H1 (cell line): ENCODE measurements around the gene CROCC. TPM values are rescaled to one million over a fixed set of nuclear protein-coding genes. Genes with fewer than 3 reads are reported as not detected.

Experiments used
- CTCF ChIA-PET: fragments of 300-600 bp; sonication (Branson Sonifier 250); formaldehyde crosslinking; loops from one replicate; lab custom pipeline; 2021; ENCODE audit not compliant: partially characterized antibody; lab: Charles Lee
- POLR2A ChIA-PET: fragments of 300-600 bp; sonication (Branson Sonifier 250); formaldehyde crosslinking; loops from one replicate; lab custom pipeline; 2021; ENCODE audit warnings: inconsistent platforms; ENCODE audit not compliant: partially characterized antibody; lab: Charles Lee
- DNase-seq, 2 experiments: peaks; one replicate each; pipeline versions ENCODE4 v3.0.0 to v3.0.0-alpha.2; 2010 to 2022; ENCODE audit warnings: low spot score in 2 of 2, low read depth in 1 of 2, mixed read lengths in 1 of 2
- FAIRE-seq: peaks from 2 replicates; lab custom pipeline; 2011; peaks lifted over from hg19 to GRCh38; lab: Jason Lieb, UNC
- H2AFZ ChIP-seq: 2 replicates; pipeline ENCODE4 v1.8.1; 2012; ENCODE audit warnings: low read length, inconsistent platforms
- H2AK5ac ChIP-seq: 2 replicates; pipeline ENCODE4 v1.6.1; 2013; ENCODE audit warnings: low read depth, low read length
- H2BK120ac ChIP-seq: replicated peaks from 2 replicates; pipeline ENCODE3; 2013; ENCODE audit warnings: low read depth, low read length, inconsistent platforms
- H2BK12ac ChIP-seq: 2 replicates; pipeline ENCODE4 v1.6.1; 2013; ENCODE audit warnings: low read depth, low read length
- H2BK15ac ChIP-seq: 2 replicates; pipeline ENCODE4 v1.6.1; 2013; ENCODE audit warnings: low read length
- H2BK20ac ChIP-seq: 2 replicates; pipeline ENCODE4 v1.6.1; 2013; ENCODE audit warnings: low read length
- H2BK5ac ChIP-seq: 2 replicates; pipeline ENCODE4 v1.6.1; 2013; ENCODE audit warnings: low read depth, low read length
- H3K14ac ChIP-seq: 2 replicates; pipeline ENCODE4 v1.6.1; 2013; ENCODE audit warnings: inconsistent platforms; ENCODE audit not compliant: insufficient read length
- H3K18ac ChIP-seq: 2 replicates; pipeline ENCODE4 v1.6.1; 2013; ENCODE audit warnings: low read length; ENCODE audit errors: extremely low read depth
- H3K23ac ChIP-seq: 2 replicates; pipeline ENCODE4 v1.6.1; 2013; ENCODE audit warnings: inconsistent platforms; ENCODE audit not compliant: insufficient read length
- H3K23me2 ChIP-seq: 2 replicates; pipeline ENCODE4 v1.6.1; 2013; ENCODE audit warnings: low read depth, low read length
- H3K27ac ChIP-seq: 2 replicates; pipeline ENCODE4 v1.6.1; 2011; ENCODE audit warnings: low read depth, low read length, inconsistent platforms
- H3K27me3 ChIP-seq, 4 experiments: replicated peaks in 1 of 4; 1 replicate in 1 of 4; 2 replicates in 3 of 4; pipeline versions ENCODE4 v1.6.1 to v1.8.1; 2011 to 2013; ENCODE audit warnings: low read length in 3 of 4, mild to moderate bottlenecking in 3 of 4, inconsistent platforms in 2 of 4, mixed read lengths in 2 of 4, moderate library complexity in 1 of 4; ENCODE audit not compliant: control insufficient read depth in 3 of 4, insufficient read depth in 3 of 4; ENCODE audit errors: extremely low read depth in 1 of 4
- H3K36me3 ChIP-seq, 4 experiments: 2 replicates each; pipeline versions ENCODE4 v1.6.1 to v1.8.1; 2011 to 2013; ENCODE audit warnings: mild to moderate bottlenecking in 4 of 4, low read length in 3 of 4, moderate library complexity in 2 of 4, control low read depth in 1 of 4, inconsistent platforms in 1 of 4; ENCODE audit not compliant: insufficient read depth in 4 of 4, control insufficient read depth in 2 of 4
- H3K4ac ChIP-seq: replicated peaks from 2 replicates; pipeline ENCODE3; 2013; ENCODE audit warnings: low read length, low read depth, mixed read lengths, inconsistent platforms; ENCODE audit not compliant: insufficient read length
- H3K4me1 ChIP-seq, 4 experiments: replicated peaks in 1 of 4; 1 replicate in 1 of 4; 2 replicates in 3 of 4; pipeline versions ENCODE4 v1.6.1 to v1.8.1; 2011 to 2013; ENCODE audit warnings: low read length in 3 of 4, inconsistent platforms in 2 of 4, mixed read lengths in 1 of 4; ENCODE audit not compliant: insufficient read depth in 4 of 4, control insufficient read depth in 3 of 4
- H3K4me2 ChIP-seq, 2 experiments: 2 replicates each; pipeline versions ENCODE4 v1.6.1 to v1.8.1; 2011 to 2013; ENCODE audit warnings: low read depth in 2 of 2, low read length in 2 of 2, control low read depth in 1 of 2, inconsistent platforms in 1 of 2, mild to moderate bottlenecking in 1 of 2; ENCODE audit not compliant: insufficient read depth in 1 of 2
- H3K4me3 ChIP-seq, 4 experiments: fragments of 200-600, 300-600 bp in 1 of 4; sonication (generic), shearing (Covaris generic), sonication (Bioruptor Twin) in 1 of 4; 2 replicates each; pipeline versions ENCODE4 v1.5.1 to v1.8.1; 2011 to 2016; ENCODE audit warnings: low read length in 4 of 4, low read depth in 3 of 4, control low read depth in 2 of 4, inconsistent platforms in 2 of 4, mild to moderate bottlenecking in 2 of 4, mixed read lengths in 1 of 4, moderate library complexity in 1 of 4; ENCODE audit not compliant: insufficient read depth in 2 of 4; ENCODE audit errors: extremely low read depth in 1 of 4
- H3K56ac ChIP-seq: replicated peaks from 2 replicates; pipeline ENCODE3; 2013; ENCODE audit warnings: low read depth, mild to moderate bottlenecking, mixed read lengths, low read length, inconsistent platforms; ENCODE audit not compliant: insufficient read length
- H3K79me1 ChIP-seq: 2 replicates; pipeline ENCODE4 v1.6.1; 2013; ENCODE audit warnings: low read depth, low read length, control low read depth
- H3K79me2 ChIP-seq, 2 experiments: 2 replicates each; pipeline versions ENCODE4 v1.6.1 to v1.8.1; 2012 to 2013; ENCODE audit warnings: low read length in 2 of 2, mild to moderate bottlenecking in 2 of 2, inconsistent platforms in 1 of 2; ENCODE audit not compliant: insufficient read depth in 2 of 2, control insufficient read depth in 1 of 2
- H3K9ac ChIP-seq, 4 experiments: replicated peaks in 1 of 4; 1 replicate in 1 of 4; 2 replicates in 3 of 4; pipeline versions ENCODE4 v1.6.1 to v1.8.1; 2011 to 2013; ENCODE audit warnings: low read depth in 3 of 4, low read length in 3 of 4, control low read depth in 2 of 4, mild to moderate bottlenecking in 2 of 4, moderate library complexity in 2 of 4, inconsistent platforms in 1 of 4; ENCODE audit errors: extremely low read depth in 1 of 4
- H3K9me3 ChIP-seq, 2 experiments: 2 replicates each; pipeline versions ENCODE4 v1.6.1 to v1.8.1; 2012 to 2013; ENCODE audit warnings: mild to moderate bottlenecking in 2 of 2, moderate library complexity in 2 of 2, control low read depth in 1 of 2, inconsistent platforms in 1 of 2, low read depth in 1 of 2, low read length in 1 of 2, mixed read lengths in 1 of 2; ENCODE audit not compliant: insufficient read depth in 2 of 2
- H4K20me1 ChIP-seq, 2 experiments: replicated peaks in 1 of 2; 2 replicates each; pipeline versions ENCODE3 to v1.8.1; 2011 to 2013; ENCODE audit warnings: inconsistent platforms in 2 of 2, low read length in 2 of 2, mild to moderate bottlenecking in 1 of 2; ENCODE audit not compliant: insufficient read depth in 2 of 2, control insufficient read depth in 1 of 2
- H4K5ac ChIP-seq: 2 replicates; pipeline ENCODE4 v1.6.1; 2013; ENCODE audit warnings: low read length, low read depth, mixed read lengths, inconsistent platforms; ENCODE audit not compliant: insufficient read length
- H4K8ac ChIP-seq: 2 replicates; pipeline ENCODE4 v1.8.0; 2013; ENCODE audit warnings: mild to moderate bottlenecking, moderate library complexity, low read length, inconsistent platforms; ENCODE audit not compliant: insufficient read depth; ENCODE audit errors: extremely low read depth
- H4K91ac ChIP-seq: replicated peaks from 2 replicates; pipeline ENCODE3; 2013; ENCODE audit warnings: low read length, mixed read lengths, inconsistent platforms; ENCODE audit not compliant: insufficient read length
- KDM4A ChIP-seq: IDR thresholded peaks from one replicate; pipeline ENCODE4 v1.7.1; 2012; ENCODE audit warnings: low read depth, mild to moderate bottlenecking, moderate library complexity, low read length, inconsistent platforms; ENCODE audit not compliant: severe bottlenecking
- YY1 ChIP-seq: IDR thresholded peaks from 2 replicates; pipeline ENCODE4 v1.6.1; 2011; ENCODE audit warnings: low read depth, mild to moderate bottlenecking, low read length
- WGBS, 2 experiments: shearing (Covaris generic) in 1 of 2; methylation state at CpG; one replicate each; pipeline versions ENCODE4 v1.1.6 to v1.1.7; 2013 to 2015; ENCODE audit warnings: low lambda C conversion rate in 2 of 2, mixed read lengths in 2 of 2, inconsistent platforms in 1 of 2, low coverage in 1 of 2, missing lambda C conversion rate in 1 of 2; ENCODE audit not compliant: insufficient replicate concordance in 2 of 2, insufficient coverage in 1 of 2, insufficient read length in 1 of 2; ENCODE audit errors: extremely low coverage in 1 of 2, missing lambda C conversion rate in 1 of 2; 5-methylcytosine and 5-hydroxymethylcytosine counted together
- polyA plus RNA-seq, 7 experiments: library from polyadenylated mRNA; depleted of rRNA in 3 of 7; stranded (reverse) in 5 of 7; unstranded in 2 of 7; fragments of >200 nt in 5 of 7; fragments of 200-250 nt in 2 of 7; gene quantifications; 1 replicate in 5 of 7; 2 replicates in 1 of 7; 4 replicates in 1 of 7; pipeline versions ENCODE4 v1.2.1 to v1.2.3, GENCODE V29; 2011 to 2013; ENCODE audit warnings: missing spikeins in 2 of 7, mixed read lengths in 2 of 7
- total RNA-seq: library from RNA; stranded (reverse); fragmentation: NEBNext Ultra II Directional; extraction: Animal tissue kit (Norgen Biotek cat#: 25700); gene quantifications from 2 replicates; pipeline ENCODE4 v1.2.1, GENCODE V29; 2021

CROCC gene
- total and polyA plus RNA-seq, 2 of the 8 experiments (the other 6 are each of a cell fraction or from before 2014, with no cell fraction given) = 12.1 to 39.5 TPM

GRCh38 chr1:17016317-17016661 is 94.6 kb downstream of the CROCC start:
- Histone ChIP-seq H3K4me3 (no peak overlapping the region), H2BK12ac (peak overlapping the region; percentile 89), H3K36me3 (peaks cover 12 to 30% (median 19%) of the 10 kb centered on the region in 4 experiments), H3K27me3 (no peaks in the 10 kb centered on the region), H3K9ac (no peak overlapping the region; a peak in 2 of 7 replicates), H3K4me1 (peaks cover 22 to 33% (median 28%) of the 10 kb centered on the region in 4 experiments), H4K91ac (peak overlapping the region; percentile 29), H3K27ac (peak overlapping the region; percentile 43; the same call in 1 of the 2 replicates), H3K79me1 (no peaks in the 10 kb centered on the region; the same call in 1 of the 2 replicates), H3K18ac (peak overlapping the region; percentile 44; the same call in 1 of the 2 replicates), H4K8ac (no peak overlapping the region), H2BK15ac (0 out of 2 replicates have a peak overlapping the region, but pooled peaks have one; percentile 76), H3K4me2 (0 out of 4 replicates have a peak overlapping the region, but pooled peaks of 1 of the 2 experiments have one; percentile 12), H2BK20ac (peak overlapping the region; percentile 92; the same call in 1 of the 2 replicates), H3K23ac (no peak overlapping the region), H2AFZ (peak overlapping the region; percentile 83; the same call in 1 of the 2 replicates), H4K5ac (no peak overlapping the region), H3K14ac (no peak overlapping the region), H2AK5ac (peak overlapping the region; percentile 67; the same call in 1 of the 2 replicates), H2BK5ac (peak overlapping the region; percentile 63; the same call in 1 of the 2 replicates), H3K56ac (no peak overlapping the region), H3K4ac (no peak overlapping the region), H2BK120ac (no peak overlapping the region), H3K9me3 (no peaks in the 10 kb centered on the region), H3K23me2 (peaks cover 2% of the 10 kb centered on the region; the same call in 1 of the 2 replicates), H4K20me1 (no peaks in the 10 kb centered on the region), H3K79me2 (no peaks in the 10 kb centered on the region)
- no peak for TF ChIP-seq YY1
- TF ChIP-seq KDM4A = no peak
- POLR2A ChIA-PET = interaction anchor here (1.4 kb wide), 1 partner anchor 9 kb away, joined by 5 read pairs; no protein-coding TSS in a partner anchor
- WGBS, 2 experiments = 63% methylated on average over 5 of the region's 5 CpGs; no CpG with 5 or more reads in 1 of the 2 experiments
- peak; percentile 63 for FAIRE-seq
- no peak for DNase-seq
- CTCF ChIA-PET = interaction anchor here (0.7 to 1.9 kb wide), 8 partner anchors 10 to 127 kb away, joined by 3 to 8 read pairs (median 4); no protein-coding TSS in a partner anchor
